IPS-NIHi7 (cell line): ENCODE results near the gene RPS8.
"Not testable (repeated sequence)": the region's sequence is repeated elsewhere in the genome, so short reads cannot be mapped to it uniquely, and the experiment has no call there.

Experiments used
- DNase-seq: peaks from one replicate; pipeline ENCODE4 v3.0.0; 2012; ENCODE audit warnings: mixed read lengths; ENCODE audit errors: extremely low spot score

Gene RPS8

GRCh38 chr1:44803062-44803311 lies 27.6 kb downstream of the RPS8 start:
- DNase-seq, result no peak

DNA sequence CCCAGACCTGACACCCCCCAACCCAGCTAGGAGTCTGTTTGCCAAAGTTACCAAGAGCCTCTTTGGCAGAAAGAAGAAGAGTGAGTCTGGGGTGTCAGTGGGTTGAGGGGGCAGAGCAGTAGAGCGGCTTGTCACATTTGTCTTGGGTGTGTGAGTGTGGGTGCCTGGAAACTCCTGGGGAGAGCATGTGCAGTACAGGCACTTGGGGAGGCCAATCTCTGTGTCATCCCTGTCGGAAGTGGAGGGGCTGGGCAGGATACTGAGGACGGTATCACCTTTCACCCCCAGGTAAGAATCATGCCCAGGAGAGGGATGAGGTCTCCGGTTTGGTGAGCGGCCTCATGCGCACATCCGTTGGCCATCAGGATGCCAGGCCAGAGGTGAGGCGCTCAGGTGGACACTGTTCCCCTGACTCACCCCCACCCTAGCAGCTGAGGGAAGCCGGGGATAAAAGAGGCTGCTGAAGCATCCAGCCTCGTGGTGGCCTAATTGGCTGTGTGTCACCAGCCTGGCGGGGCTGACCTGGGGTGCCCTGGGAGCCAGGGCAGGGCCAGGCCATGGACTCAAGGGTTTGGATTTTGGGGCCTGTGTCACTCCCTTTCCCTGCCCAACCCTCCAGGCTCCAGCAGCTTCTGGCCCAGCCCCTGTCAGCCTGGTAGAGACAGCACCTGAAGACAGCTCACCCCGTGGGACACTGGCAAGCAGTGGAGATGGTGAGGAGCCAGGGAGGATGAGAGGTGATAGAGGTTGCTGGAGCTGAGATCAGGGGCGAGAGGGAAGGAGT lies 28.2 kb downstream of the RPS8 start:
- no peak for DNase-seq

DNA sequence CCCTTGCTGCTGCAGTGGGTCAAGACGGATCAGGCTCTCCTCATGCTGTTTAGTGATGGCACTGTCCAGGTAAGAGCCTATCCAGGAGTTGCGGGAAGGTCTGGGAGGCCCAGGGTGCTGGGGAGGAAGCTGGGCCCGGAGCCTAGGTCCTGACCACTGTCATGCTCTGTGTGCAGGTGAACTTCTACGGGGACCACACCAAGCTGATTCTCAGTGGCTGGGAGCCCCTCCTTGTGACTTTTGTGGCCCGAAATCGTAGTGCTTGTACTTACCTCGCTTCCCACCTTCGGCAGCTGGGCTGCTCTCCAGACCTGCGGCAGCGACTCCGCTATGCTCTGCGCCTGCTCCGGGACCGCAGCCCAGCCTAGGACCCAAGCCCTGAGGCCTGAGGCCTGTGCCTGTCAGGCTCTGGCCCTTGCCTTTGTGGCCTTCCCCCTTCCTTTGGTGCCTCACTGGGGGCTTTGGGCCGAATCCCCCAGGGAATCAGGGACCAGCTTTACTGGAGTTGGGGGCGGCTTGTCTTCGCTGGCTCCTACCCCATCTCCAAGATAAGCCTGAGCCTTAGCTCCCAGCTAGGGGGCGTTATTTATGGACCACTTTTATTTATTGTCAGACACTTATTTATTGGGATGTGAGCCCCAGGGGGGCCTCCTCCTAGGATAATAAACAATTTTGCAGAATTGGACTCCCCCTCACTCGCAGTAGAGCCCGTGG lies 30.1 kb downstream of the RPS8 start:
- no peak for DNase-seq

DNA sequence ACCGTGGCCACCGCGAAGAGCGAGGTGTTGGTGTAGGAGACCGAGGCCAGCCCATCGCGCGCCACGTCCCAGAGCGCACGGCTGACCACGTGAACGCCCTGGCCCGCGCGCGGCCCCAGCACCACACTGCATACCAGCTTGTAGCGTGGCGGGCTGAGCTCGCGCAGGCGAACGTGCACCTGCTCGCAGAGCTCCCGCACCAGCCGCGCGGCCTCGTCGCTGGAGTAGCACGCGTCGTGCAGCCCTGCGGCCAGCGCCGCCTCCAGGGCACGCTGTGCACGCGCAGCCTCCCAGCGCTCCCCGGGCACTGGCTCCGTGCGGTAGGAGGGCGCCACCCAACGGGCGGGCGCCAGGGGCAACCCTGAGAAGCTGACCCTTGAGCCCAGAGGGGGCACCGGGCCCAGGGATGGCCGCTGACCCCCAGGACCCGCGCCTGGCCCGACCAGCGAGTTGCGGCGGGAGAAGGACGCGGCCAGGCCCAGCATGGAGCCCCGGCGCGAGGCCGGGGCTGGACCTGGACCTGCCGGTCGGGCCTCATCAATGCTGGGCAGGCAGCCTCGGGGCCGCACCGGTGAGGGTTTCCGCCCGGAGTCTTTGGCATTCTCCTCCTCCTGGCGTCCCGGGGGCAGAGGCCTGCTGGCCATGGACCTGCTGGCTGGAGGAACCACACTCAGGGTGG lies 30.8 kb downstream of the RPS8 start:
- DNase-seq, result no peak

DNA sequence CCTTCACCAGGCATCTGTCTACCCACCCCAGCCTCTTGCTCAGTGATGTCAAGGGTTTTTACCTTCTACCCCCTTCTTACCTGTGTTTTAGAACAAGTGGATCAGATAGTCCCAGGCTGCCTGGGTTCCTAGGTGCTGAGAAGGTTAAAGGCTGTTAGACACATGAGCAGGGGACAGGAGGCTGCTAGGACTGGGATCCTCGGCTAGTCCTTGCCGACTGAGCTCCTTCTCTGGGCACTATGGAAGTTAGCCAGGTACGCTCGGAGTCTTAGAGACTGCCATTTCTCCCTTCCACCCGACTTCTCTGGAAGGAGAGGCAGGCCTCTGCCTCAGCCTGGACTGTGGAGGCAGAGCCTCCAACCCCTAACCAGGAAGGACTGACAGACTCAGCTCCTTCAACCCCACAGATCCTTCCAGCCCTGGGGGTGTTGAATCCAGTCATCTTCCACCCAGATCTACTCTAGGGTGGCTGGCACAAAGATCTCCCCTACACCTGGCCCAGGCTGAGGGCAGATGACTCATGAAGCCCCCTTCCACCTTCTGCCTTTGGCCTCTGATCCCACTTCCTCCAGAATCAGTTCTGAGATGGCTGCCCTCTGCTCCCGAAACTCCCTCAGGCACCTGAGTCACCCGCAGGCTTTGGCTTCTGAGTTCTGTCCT lies 31.5 kb downstream of the RPS8 start, which contains the start of gene DYNLT4:
DYNLT4 (minus strand) TSS at position 648 of the 660 bp plus-strand sequence. CDS start 683 bp downstream, outside the sequence.
- no peak for DNase-seq

- peak; percentile 66 for DNase-seq
These were observed 32.2 kb downstream of the RPS8 start for GRCh38 chr1:44807364-44808062.

- peak; percentile 80 for DNase-seq
These were observed 33.0 kb downstream of the RPS8 start, which contains the start of gene BTBD19 for GRCh38 chr1:44808063-44808937. BTBD19 (plus strand) TSS chr1:44808523; CDS start chr1:44808821, 298 bp downstream.

GRCh38 chr1:44808938-44809917 lies 33.9 kb downstream of the RPS8 start:
- DNase-seq, result no peak

- DNase-seq, result no peak
These were observed 34.9 kb downstream of the RPS8 start for GRCh38 chr1:44810101-44810761.

- not testable (repeated sequence) for DNase-seq
These were observed 35.4 kb downstream of the RPS8 start for GRCh38 chr1:44810762-44811105.

DNA sequence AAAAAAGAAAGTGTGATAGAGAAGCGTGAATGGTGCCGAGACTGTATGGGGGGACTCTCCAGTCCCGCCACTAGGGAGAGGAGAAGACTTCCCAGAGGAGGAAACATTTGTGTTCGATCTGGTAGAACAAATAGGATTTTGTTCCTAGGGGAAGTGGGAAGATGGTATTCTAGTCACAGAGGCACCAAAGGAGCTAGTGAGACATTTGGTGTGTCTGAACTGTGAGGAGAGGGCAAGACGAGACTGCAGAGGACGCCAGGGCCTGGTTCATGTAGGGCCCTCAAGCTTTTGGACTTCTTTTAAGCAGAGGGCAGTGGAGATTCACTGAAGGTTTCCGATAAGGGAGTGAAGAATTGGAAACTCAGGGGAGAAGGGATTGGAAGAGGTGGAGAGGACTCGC lies 35.9 kb downstream of the RPS8 start:
- DNase-seq, result no peak

DNA sequence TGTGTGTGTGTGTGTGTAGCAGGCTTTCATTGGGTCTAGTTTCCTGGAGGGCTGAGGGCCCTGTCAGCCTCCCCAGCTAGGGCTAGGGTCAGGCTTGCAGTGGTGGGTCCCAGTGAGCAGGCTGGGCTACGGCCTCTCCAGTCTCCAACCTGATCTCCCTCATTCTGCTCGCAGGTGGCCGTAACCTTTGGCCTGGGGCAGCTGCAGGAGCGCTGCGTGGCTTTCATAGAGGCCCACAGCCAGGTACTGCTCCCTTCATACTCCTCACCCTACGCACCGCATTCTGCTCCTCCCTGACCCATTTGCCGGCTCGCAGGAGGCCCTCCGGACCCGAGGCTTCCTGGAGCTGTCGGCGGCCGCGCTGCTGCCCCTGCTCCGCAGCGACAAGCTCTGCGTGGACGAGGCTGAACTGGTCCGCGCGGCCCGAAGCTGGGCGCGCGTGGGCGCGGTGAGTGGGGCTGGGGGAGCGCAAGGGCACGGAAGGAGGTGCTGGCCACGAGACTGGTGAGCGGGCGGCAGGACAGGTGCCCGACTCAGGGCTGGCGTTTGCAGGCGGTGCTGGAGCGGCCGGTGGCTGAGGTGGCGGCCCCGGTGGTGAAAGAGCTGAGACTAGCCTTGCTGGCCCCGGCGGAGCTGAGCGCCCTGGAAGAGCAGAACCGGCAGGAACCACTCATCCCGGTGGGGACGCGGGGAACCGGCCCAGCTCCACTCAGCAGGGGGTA lies 37.6 kb downstream of the RPS8 start:
- peak; percentile 32 for DNase-seq

GRCh38 chr1:44815926-44816325 lies 40.6 kb downstream of the RPS8 start:
- not testable (repeated sequence) for DNase-seq

GRCh38 chr1:44817307-44817706 lies 42.0 kb downstream of the RPS8 start:
- DNase-seq, result no peak

DNA sequence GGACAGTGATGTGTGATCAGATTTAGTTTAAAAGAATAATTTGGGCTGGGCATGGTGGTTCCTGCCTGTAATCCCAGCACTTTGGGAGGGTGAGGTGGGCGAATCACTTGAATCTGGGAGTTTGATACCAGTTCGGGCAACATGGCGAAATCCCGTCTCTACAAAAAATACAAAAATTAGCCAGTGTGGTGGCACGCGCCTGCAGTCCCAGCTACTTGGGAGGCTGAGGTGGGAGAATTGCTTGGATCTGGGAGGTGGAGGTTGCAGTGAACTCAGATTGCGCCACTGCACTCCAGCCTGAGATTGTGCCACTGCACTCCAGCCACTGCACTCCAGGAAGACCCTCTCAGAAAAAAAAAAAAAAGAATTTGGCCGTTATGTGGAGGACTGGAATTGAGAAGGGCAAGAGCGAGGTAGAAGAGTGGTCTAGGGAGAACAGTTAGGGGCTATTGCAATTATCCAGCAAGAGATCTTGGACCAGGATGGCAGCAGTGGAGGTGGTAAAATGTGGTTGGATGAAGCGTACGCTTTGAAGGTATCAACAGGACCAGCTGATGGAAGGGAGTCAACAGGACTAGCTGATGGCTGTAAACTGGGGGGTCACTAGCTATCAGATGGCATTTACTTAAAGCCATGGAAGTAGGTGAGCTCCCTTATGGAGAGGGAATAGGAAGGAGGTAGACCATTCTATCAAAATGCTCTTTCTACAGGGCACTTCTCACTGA lies 42.6 kb downstream of the RPS8 start:
- DNase-seq, result no peak

DNA sequence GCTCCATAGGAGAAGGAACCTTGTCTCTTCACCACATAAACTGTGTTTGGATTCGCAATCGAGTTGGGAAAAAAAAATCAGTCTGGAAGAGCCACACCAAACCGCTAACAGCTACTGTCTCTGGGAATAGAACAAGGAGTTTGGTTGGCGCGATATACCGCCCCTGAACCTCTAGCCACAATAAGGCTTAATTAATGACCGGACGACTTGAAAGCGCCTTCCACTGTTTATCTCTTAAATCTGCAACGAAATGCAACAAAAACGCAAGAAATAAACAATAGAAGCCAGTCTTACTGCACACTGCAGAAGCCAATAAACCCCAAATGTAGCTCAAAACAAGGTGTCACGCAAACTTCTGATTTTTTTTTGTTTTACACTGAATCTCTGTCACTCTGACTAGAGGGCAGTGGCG lies 43.9 kb downstream of the RPS8 start:
- DNase-seq, result no peak

- DNase-seq, result peak; percentile 86
These were observed 44.4 kb downstream of the RPS8 start for GRCh38 chr1:44819608-44820327.
